GM23338 (cell line): ENCODE measurements around the gene SVOPL. TPM values are rescaled to one million over a fixed set of nuclear protein-coding genes. Genes with fewer than 3 reads are reported as not detected.

Source experiments
- ATAC-seq: fragments of 200-7000 bp; cut with Tn5 transposase; 3 replicates; pipeline ENCODE4 v1.9.1; 2020
- DNase-seq: peaks from one replicate; pipeline ENCODE4 v3.0.0-alpha.2; 2015; ENCODE audit warnings: low spot score
- H2AFZ ChIP-seq: fragments of 200-600 bp; sonication (generic); 2 replicates; pipeline ENCODE4 v1.8.0; 2016; ENCODE audit warnings: antibody characterized with exemption, mild to moderate bottlenecking, moderate library complexity
- H3F3A ChIP-seq: fragments of 200-600 bp; sonication (generic); replicated peaks from 2 replicates; pipeline ENCODE4 v1.8.0; 2017; ENCODE audit warnings: antibody characterized with exemption, mixed run types, low read depth
- H3K27ac ChIP-seq: fragments of 200-600 bp; sonication (generic); 2 replicates; pipeline ENCODE4 v1.6.1; 2016; ENCODE audit warnings: low read depth
- H3K27me3 ChIP-seq: fragments of 200-600 bp; sonication (generic); 2 replicates; pipeline ENCODE4 v1.8.0; 2016; ENCODE audit warnings: mild to moderate bottlenecking, mixed run types, moderate library complexity; ENCODE audit not compliant: insufficient read depth
- H3K36me3 ChIP-seq: fragments of 200-600 bp; sonication (generic); 2 replicates; pipeline ENCODE4 v1.8.0; 2016; ENCODE audit warnings: mild to moderate bottlenecking; ENCODE audit not compliant: insufficient read depth
- H3K4me1 ChIP-seq: fragments of 200-600 bp; sonication (generic); 2 replicates; pipeline ENCODE4 v1.8.0; 2016; ENCODE audit warnings: mild to moderate bottlenecking, moderate library complexity; ENCODE audit not compliant: insufficient read depth
- H3K4me2 ChIP-seq: fragments of 200-600 bp; sonication (generic); 2 replicates; pipeline ENCODE4 v1.7.1; 2017; ENCODE audit warnings: mixed run types
- H3K4me3 ChIP-seq: fragments of 200-600 bp; sonication (generic); 2 replicates; pipeline ENCODE4 v1.6.1; 2016; ENCODE audit warnings: mixed run types
- H3K79me2 ChIP-seq: fragments of 200-600 bp; sonication (generic); replicated peaks from 2 replicates; pipeline ENCODE4 v1.8.0; 2017; ENCODE audit warnings: mild to moderate bottlenecking; ENCODE audit not compliant: insufficient read depth
- H3K9me2 ChIP-seq: fragments of 200-600 bp; sonication (generic); 2 replicates; pipeline ENCODE4 v1.8.0; 2017; ENCODE audit not compliant: insufficient read depth
- H4K20me1 ChIP-seq: fragments of 200-600 bp; sonication (generic); replicated peaks from 2 replicates; pipeline ENCODE4 v1.8.0; 2017; ENCODE audit warnings: mild to moderate bottlenecking; ENCODE audit not compliant: insufficient read depth
- H3K27ac Mint-ChIP-seq: 2 replicates; pipeline ENCODE4 v1.8.0; 2020; ENCODE audit warnings: inconsistent platforms, mild to moderate bottlenecking, moderate library complexity, mixed read lengths
- H3K27me3 Mint-ChIP-seq: 3 replicates; pipeline ENCODE4 v1.8.0; 2022; ENCODE audit warnings: low read depth, mild to moderate bottlenecking, moderate library complexity, mixed read lengths, inconsistent platforms; ENCODE audit not compliant: insufficient read depth, poor library complexity
- H3K36me3 Mint-ChIP-seq: 3 replicates; pipeline ENCODE4 v1.8.0; 2021; ENCODE audit warnings: low read depth, mild to moderate bottlenecking, inconsistent platforms, moderate library complexity, mixed read lengths
- H3K4me1 Mint-ChIP-seq: 3 replicates; pipeline ENCODE4 v1.8.0; 2020; ENCODE audit warnings: mild to moderate bottlenecking, inconsistent platforms, mixed read lengths
- H3K4me3 Mint-ChIP-seq: 3 replicates; pipeline ENCODE4 v1.8.0; 2021; ENCODE audit warnings: moderate library complexity, mild to moderate bottlenecking, inconsistent platforms, mixed read lengths
- H3K9me3 Mint-ChIP-seq: 3 replicates; pipeline ENCODE4 v1.8.0; 2020; ENCODE audit warnings: moderate library complexity, mild to moderate bottlenecking, inconsistent platforms, mixed read lengths
- CREB1 ChIP-seq: fragments of 250-450 bp; sonication (Bioruptor Pico); IDR thresholded peaks from 2 replicates; pipeline ENCODE4 v1.5.0; 2020; ENCODE audit warnings: low read depth, mild to moderate bottlenecking, moderate library complexity
- ETS1 ChIP-seq: IDR thresholded peaks from 2 replicates; pipeline ENCODE4 v1.6.1; 2016; ENCODE audit warnings: antibody characterized with exemption
- EZH2 ChIP-seq: fragments of 200-600 bp; sonication (generic); IDR thresholded peaks from one replicate; pipeline ENCODE4 v1.8.0; 2017; ENCODE audit warnings: antibody characterized with exemption, mild to moderate bottlenecking, low read depth; ENCODE audit not compliant: unreplicated experiment
- EZH2phosphoT487 ChIP-seq: fragments of 200-600 bp; sonication (generic); IDR thresholded peaks from one replicate; pipeline ENCODE4 v1.8.1; 2018; ENCODE audit warnings: antibody characterized with exemption; ENCODE audit not compliant: unreplicated experiment
- JUNB ChIP-seq: IDR thresholded peaks from one replicate; pipeline ENCODE4 v1.6.1; 2016; ENCODE audit warnings: antibody characterized with exemption; ENCODE audit not compliant: unreplicated experiment
- STAT1 ChIP-seq: IDR thresholded peaks from one replicate; pipeline ENCODE4 v1.6.1; 2016; ENCODE audit warnings: antibody characterized with exemption; ENCODE audit not compliant: unreplicated experiment
- polyA plus RNA-seq: library from polyadenylated mRNA; unstranded; fragments of >200 nt; fragmentation: Nextera tagmentation; extraction: Ambion mirVana; gene quantifications from 2 replicates; pipeline ENCODE4 v1.2.1, GENCODE V29; 2016
- total RNA-seq: library from RNA; depleted of rRNA; stranded (reverse); fragments of >200 nt; shearing (Covaris generic); gene quantifications from 2 replicates; pipeline ENCODE4 v1.2.3, GENCODE V29; 2014
- TF ChIP-seq, protein P1 (sequence below), 2 experiments: fragments of 200-600 bp in 1 of 2; sonication (generic) in 1 of 2; conservative IDR thresholded peaks; 2 replicates each; pipeline versions ENCODE4 v1.5.1 to v1.6.1; 2016 to 2017; ENCODE audit warnings: antibody characterized with exemption in 2 of 2, low read depth in 2 of 2, mild to moderate bottlenecking in 2 of 2, moderate library complexity in 1 of 2
- TF ChIP-seq, protein P2 (sequence below): fragments of 250-450 bp; sonication (Bioruptor Pico); IDR thresholded peaks from 2 replicates; pipeline ENCODE4 v1.5.0; 2020; ENCODE audit warnings: mild to moderate bottlenecking, moderate library complexity

Gene SVOPL
- total and polyA plus RNA-seq, 2 experiments from 2014 or later: 1.4 to 2.1 TPM

DNA sequence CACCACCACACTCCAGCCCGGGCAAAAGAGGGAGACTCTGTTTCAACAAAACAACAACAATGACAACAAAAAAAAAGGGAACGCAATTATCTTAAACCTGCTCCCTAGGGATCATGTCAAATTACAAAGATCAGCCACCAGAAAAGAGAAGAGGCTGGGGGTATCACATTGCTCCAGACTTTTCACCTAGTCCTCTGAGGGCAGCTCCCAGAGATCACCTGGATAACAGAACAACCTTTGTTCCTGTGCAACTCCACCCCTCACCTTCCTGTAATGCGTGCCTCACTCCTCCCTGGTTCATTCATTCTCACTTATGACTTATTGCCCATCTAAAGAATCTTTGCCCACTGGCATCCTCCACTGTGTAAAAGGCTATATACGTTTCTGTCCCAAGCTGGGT lies 31.8 kb downstream of the SVOPL start:
- Histone ChIP-seq H3K27ac (no peak overlapping the region), H3K9me2 (no peaks in the 10 kb centered on the region), H3F3A (no peaks in the 10 kb centered on the region; the same call in 1 of the 2 replicates), H3K27me3 (no peaks in the 10 kb centered on the region), H3K4me3 (no peak overlapping the region), H2AFZ (no peak overlapping the region), H4K20me1 (no peaks in the 10 kb centered on the region), H3K36me3 (no peaks in the 10 kb centered on the region), H3K4me2 (no peak overlapping the region), H3K4me1 (peaks cover 40% of the 10 kb centered on the region), H3K79me2 (no peaks in the 10 kb centered on the region)
- DNase-seq (no peak), ATAC-seq (no peak)
- peaks cover 19% of the 10 kb centered on the region for H3K36me3 Mint-ChIP-seq
- peaks cover 3% of the 10 kb centered on the region for H3K27me3 Mint-ChIP-seq
- H3K27ac Mint-ChIP-seq: no peak overlapping the region
- peaks cover 36% of the 10 kb centered on the region for H3K4me1 Mint-ChIP-seq
- H3K9me3 Mint-ChIP-seq: peaks cover 16% of the 10 kb centered on the region
- no peak overlapping the region for H3K4me3 Mint-ChIP-seq
- TF ChIP-seq JUNB (peak; percentile 70), EZH2 (no peak)

DNA sequence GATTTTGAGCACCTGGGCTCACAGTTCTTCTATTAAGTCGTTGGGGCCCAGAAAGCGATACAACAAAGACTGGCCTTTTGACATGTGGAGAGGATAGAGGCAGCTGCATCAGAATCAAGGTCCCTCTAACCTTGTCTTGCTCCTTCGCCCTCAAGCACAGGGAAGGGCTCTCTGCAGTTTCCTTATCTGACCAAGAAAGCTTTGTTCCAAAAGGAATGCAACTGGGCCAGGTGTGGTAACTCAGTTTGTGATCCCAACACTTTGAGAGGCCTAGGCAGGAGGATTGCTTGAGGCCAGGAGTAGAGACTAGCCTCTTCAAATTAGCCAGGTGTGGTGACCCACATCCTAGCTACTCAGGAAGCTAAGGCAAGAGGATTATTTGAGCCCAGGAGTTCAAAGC lies 32.2 kb downstream of the SVOPL start:
- peaks cover 3% of the 10 kb centered on the region for H3K27me3 Mint-ChIP-seq
- no peak overlapping the region for H2AFZ ChIP-seq
- H3K36me3 ChIP-seq: no peaks in the 10 kb centered on the region
- H4K20me1 ChIP-seq: no peaks in the 10 kb centered on the region
- TF ChIP-seq, protein P1, sequence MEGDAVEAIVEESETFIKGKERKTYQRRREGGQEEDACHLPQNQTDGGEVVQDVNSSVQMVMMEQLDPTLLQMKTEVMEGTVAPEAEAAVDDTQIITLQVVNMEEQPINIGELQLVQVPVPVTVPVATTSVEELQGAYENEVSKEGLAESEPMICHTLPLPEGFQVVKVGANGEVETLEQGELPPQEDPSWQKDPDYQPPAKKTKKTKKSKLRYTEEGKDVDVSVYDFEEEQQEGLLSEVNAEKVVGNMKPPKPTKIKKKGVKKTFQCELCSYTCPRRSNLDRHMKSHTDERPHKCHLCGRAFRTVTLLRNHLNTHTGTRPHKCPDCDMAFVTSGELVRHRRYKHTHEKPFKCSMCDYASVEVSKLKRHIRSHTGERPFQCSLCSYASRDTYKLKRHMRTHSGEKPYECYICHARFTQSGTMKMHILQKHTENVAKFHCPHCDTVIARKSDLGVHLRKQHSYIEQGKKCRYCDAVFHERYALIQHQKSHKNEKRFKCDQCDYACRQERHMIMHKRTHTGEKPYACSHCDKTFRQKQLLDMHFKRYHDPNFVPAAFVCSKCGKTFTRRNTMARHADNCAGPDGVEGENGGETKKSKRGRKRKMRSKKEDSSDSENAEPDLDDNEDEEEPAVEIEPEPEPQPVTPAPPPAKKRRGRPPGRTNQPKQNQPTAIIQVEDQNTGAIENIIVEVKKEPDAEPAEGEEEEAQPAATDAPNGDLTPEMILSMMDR (conservative IDR thresholded peaks at IDR 0.05; ENCODE audit: low read depth in 2 of 2): no peak
- TF ChIP-seq, protein P2, sequence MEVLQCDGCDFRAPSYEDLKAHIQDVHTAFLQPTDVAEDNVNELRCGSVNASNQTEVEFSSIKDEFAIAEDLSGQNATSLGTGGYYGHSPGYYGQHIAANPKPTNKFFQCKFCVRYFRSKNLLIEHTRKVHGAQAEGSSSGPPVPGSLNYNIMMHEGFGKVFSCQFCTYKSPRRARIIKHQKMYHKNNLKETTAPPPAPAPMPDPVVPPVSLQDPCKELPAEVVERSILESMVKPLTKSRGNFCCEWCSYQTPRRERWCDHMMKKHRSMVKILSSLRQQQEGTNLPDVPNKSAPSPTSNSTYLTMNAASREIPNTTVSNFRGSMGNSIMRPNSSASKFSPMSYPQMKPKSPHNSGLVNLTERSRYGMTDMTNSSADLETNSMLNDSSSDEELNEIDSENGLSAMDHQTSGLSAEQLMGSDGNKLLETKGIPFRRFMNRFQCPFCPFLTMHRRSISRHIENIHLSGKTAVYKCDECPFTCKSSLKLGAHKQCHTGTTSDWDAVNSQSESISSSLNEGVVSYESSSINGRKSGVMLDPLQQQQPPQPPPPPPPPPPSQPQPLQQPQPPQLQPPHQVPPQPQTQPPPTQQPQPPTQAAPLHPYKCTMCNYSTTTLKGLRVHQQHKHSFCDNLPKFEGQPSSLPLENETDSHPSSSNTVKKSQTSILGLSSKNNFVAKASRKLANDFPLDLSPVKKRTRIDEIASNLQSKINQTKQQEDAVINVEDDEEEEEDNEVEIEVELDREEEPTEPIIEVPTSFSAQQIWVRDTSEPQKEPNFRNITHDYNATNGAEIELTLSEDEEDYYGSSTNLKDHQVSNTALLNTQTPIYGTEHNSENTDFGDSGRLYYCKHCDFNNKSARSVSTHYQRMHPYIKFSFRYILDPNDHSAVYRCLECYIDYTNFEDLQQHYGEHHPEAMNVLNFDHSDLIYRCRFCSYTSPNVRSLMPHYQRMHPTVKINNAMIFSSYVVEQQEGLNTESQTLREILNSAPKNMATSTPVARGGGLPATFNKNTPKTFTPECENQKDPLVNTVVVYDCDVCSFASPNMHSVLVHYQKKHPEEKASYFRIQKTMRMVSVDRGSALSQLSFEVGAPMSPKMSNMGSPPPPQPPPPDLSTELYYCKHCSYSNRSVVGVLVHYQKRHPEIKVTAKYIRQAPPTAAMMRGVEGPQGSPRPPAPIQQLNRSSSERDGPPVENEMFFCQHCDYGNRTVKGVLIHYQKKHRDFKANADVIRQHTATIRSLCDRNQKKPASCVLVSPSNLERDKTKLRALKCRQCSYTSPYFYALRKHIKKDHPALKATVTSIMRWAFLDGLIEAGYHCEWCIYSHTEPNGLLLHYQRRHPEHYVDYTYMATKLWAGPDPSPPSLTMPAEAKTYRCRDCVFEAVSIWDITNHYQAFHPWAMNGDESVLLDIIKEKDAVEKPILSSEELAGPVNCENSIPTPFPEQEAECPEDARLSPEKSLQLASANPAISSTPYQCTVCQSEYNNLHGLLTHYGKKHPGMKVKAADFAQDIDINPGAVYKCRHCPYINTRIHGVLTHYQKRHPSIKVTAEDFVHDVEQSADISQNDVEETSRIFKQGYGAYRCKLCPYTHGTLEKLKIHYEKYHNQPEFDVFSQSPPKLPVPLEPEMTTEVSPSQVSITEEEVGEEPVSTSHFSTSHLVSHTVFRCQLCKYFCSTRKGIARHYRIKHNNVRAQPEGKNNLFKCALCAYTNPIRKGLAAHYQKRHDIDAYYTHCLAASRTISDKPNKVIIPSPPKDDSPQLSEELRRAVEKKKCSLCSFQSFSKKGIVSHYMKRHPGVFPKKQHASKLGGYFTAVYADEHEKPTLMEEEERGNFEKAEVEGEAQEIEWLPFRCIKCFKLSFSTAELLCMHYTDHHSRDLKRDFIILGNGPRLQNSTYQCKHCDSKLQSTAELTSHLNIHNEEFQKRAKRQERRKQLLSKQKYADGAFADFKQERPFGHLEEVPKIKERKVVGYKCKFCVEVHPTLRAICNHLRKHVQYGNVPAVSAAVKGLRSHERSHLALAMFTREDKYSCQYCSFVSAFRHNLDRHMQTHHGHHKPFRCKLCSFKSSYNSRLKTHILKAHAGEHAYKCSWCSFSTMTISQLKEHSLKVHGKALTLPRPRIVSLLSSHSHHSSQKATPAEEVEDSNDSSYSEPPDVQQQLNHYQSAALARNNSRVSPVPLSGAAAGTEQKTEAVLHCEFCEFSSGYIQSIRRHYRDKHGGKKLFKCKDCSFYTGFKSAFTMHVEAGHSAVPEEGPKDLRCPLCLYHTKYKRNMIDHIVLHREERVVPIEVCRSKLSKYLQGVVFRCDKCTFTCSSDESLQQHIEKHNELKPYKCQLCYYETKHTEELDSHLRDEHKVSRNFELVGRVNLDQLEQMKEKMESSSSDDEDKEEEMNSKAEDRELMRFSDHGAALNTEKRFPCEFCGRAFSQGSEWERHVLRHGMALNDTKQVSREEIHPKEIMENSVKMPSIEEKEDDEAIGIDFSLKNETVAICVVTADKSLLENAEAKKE (CRISPR knock-in tag): no peak
- TF ChIP-seq STAT1 (no peak), ETS1 (no peak), EZH2phosphoT487 (no peak), CREB1 (CRISPR knock-in tag) (no peak), EZH2 (no peak)
- no peak overlapping the region for H3K4me3 Mint-ChIP-seq
- no peaks in the 10 kb centered on the region; the same call in 1 of the 2 replicates for H3F3A ChIP-seq
- no peak for ATAC-seq
- H3K9me2 ChIP-seq: no peaks in the 10 kb centered on the region
- H3K4me3 ChIP-seq: no peak overlapping the region
- H3K27ac Mint-ChIP-seq: no peak overlapping the region
- peaks cover 19% of the 10 kb centered on the region for H3K36me3 Mint-ChIP-seq
- H3K27me3 ChIP-seq: no peaks in the 10 kb centered on the region
- peak overlapping the region; percentile 34 for H3K4me2 ChIP-seq
- H3K4me1 Mint-ChIP-seq: peaks cover 37% of the 10 kb centered on the region
- H3K4me1 ChIP-seq: peaks cover 40% of the 10 kb centered on the region
- DNase-seq: no peak
- peaks cover 18% of the 10 kb centered on the region for H3K9me3 Mint-ChIP-seq
- peak overlapping the region; percentile 72; the same call in 1 of the 2 replicates for H3K27ac ChIP-seq
- no peaks in the 10 kb centered on the region for H3K79me2 ChIP-seq
